Measurements from ENCODE around the gene MMP7.
"Not testable (repeated sequence)": the region's sequence is repeated elsewhere in the genome, so short reads cannot be mapped to it uniquely, and the experiment has no call there.

The MMP7 gene

DNA sequence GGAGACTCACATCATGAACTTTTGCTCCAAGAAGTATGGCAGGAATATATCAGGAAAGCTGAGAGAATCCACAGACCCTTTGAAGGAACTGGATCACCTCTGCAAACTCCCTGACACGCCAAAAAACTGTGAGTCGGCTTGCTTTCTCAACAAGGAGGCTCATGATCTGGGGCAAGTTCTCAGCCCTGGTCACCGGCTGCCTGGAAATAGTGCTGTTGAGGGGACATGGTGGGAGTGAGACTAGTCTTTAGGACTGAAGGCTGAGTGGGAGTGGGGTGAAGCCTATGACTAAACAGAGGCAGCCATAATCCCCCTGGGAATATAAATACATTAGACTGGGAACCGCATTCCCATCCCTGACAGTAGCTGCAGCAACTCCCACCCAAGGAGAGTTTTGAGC lies 8.4 kb upstream of the MMP7 start:
- no peak for DNase-seq (ENCODE audit: low read depth)

DNA sequence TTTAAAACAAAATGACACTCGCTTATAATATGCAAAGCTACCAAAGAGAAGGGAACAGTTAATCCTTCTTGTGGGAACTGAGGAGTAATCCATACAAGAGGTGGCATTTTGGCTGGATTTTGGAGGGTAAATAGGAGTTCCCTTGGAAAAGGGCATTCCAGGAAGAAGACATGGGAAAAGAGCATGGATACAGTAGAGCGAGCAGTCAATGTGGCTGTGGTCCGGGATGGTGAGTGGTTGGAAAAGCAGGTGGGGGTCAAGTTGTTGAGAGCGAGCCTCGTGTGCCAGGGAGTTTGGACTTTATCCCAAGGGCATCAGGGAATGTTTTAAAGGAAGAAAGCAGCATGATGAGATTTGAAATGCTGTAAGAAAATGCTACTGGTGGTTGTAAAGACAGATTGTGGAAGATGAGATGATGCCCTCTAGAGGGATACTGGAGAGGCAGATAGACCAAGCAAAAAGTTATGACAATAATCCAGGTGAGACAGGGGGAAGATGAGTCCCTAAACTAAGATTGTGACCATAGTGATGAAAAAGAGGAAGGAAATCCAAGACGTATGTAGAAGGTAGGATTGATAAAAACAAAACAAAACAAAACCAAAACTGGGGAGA lies 3.8 kb upstream of the MMP7 start:
- DNase-seq (ENCODE audit: low read depth), result no peak

- no peak for DNase-seq (ENCODE audit: low read depth)
These were observed 1.9 kb downstream of the MMP7 start for GRCh38 chr11:102528618-102529017.

DNA sequence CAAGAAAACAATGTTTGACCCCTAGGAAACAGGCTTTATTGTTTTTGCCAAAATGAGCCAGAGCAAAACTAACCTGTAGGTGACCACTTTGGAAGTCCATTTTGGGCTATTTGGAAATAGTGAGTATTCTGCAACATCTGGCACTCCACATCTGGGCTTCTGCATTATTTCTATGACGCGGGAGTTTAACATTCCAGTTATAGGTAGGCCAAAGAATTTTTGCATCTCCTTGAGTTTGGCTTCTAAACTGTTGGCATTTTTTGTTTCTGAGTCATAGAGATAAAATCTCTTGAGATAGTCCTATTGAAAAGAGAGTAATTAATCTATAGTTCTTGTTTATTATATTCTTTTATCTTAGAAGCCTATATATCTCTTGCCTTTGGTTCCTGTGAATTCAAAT lies 2.9 kb downstream of the MMP7 start:
- DNase-seq (ENCODE audit: low read depth), result no peak

DNA sequence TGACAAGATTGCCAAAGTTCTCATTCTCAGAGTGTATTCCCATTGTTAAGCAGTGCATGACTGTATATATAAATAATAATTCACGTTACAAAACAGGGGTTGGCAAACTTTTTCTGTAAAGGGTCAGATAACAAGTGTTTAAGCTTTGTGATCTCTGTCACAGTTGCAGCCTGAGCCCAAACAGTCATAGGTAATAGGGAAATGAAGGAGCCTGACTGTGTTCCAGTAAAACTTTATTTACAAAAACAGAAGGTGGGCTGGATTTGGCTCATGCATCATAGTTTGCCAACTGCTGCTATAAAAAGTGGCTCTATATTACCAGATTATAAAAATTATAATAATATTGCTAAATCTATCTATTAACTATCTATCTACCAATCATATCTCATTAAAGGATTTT lies 3.5 kb downstream of the MMP7 start:
- no peak for DNase-seq (ENCODE audit: low read depth)

DNA sequence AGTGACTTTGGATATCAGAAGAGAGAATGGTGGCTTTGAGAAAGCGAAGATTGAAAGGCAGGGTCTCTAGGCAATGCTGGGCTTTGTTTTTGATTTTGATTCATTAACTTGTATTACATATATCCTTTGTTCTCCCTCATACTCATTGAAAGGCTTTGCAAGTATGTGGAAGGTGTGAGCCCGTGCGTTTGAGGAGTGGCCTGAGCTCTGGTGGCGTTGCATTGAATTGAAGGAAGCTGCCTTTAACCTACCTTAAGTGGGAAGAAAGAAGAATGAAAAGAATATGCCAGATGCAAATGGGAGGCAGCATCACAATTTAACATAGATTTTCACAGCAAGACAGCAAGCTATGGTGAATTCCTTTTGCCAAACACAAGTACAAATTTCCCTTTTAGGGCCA lies 6.7 kb downstream of the MMP7 start:
- no peak for DNase-seq (ENCODE audit: low read depth)

- DNase-seq (ENCODE audit: low read depth), result no peak
These were observed 7.4 kb downstream of the MMP7 start for GRCh38 chr11:102523189-102523570.

DNA sequence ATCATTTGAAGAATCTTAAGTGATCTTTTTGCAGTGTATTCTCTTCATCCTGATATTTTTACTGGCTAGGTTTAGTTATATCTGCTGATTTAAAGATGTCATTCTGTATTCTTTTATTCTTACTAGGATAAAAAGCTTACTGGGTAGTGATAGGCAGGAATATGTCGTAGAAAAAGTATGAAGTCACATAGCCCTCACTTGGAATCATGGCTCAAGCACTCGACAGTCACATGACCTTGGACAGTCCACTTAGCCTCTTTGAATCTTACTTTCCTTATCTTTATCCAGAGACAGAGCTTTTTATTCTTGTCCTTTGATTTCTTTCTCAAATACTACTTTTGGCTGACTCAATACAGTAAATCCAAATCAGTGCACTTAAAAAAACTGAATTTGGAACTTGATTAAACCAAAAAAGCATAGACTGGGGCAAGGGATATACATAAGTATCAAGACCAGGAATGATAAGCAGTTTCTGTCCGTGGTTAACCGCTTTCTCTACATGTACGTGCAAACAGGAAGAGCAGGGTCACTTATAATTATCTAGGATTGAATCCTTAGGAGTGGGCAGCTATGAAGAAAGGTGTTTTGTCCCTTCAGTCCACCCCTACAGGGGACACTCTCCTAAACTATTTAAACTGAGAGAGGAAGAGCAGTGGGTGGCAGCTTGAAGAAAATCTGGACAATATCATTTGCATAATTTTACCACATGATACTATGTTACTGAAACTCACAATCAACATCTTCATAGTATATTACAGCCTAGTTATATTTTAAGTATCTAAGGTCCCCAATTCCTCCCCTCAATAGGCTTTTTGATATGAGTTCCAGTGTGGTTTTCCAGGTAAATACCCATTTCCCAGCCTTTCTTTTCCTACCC lies 8.0 kb downstream of the MMP7 start:
- DNase-seq (ENCODE audit: low read depth), result no peak

DNA sequence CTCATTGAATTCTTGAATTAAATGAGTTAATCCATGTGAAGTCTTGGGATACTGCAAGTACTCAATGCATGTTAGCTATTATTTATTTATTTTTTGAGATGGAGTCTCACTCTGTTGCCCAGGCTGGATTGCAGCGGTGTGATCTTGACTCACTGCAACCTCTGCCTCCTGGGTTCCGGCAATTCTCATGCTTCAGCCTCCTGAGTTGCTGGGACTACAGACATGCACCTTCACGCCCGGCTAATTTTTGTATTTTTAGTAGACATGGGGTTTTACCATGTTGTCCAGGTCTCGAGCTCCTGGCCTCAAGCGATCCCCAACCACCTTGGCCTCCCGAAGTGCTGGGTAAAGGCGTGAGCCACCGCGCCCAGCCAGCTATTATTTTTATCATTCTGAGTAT lies 9.4 kb downstream of the MMP7 start:
- no peak for DNase-seq (ENCODE audit: low read depth)

DNA sequence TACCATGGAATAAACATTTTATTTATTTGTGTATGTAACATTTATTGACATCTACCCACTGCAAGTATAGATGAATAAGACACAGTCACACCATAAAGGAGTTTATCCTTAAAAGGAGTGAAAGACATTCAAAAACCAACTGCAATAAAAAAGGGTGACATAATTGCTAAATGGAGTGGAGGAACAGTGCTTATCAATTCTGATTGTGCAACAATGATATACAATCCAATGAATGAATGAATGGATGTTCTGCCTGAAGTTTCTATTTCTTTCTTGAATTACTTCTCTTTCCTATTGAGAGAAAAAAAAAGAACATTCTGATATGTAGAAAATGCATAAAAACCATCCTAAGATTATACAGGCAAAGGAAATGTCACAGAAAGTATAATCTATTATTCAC lies 10.0 kb downstream of the MMP7 start:
- DNase-seq (ENCODE audit: low read depth), result no peak

DNA sequence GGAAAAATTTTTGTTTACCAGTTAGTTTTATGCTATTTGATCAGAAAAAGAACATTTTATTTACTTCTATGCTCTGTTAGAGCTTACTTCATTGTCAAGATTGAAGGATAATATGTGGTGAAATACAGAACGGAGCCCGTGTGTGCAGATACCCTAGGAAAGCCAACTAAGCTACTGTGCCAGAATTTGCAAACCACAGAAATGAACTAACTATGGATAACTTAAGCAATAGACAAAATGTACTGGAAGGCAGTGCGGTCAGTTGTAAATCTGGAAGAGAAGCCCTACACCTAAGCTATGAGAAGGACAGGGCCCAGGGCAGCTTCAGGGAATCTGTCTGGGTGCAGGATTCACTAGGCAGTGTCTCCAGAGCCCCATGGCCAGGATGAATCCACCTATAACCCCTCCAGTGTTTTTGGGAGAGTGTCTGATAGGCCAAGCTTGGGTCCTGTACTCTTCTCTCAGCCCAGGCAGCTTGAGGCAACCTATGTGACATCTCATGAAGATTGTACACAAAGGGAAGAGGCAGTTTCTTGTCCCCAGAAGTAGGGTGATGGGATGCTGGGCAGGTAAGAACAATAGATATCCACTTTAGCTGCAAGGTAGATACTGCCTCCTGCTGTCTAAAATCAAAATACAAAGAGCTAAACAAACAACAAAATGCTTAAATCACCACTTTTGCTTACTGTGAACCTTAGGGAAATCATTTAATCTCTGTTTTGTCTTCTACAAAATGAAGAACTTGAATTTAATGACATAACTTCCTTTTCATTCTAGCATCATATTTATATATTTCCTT lies 12.1 kb downstream of the MMP7 start:
- no peak for DNase-seq (ENCODE audit: low read depth)

DNA sequence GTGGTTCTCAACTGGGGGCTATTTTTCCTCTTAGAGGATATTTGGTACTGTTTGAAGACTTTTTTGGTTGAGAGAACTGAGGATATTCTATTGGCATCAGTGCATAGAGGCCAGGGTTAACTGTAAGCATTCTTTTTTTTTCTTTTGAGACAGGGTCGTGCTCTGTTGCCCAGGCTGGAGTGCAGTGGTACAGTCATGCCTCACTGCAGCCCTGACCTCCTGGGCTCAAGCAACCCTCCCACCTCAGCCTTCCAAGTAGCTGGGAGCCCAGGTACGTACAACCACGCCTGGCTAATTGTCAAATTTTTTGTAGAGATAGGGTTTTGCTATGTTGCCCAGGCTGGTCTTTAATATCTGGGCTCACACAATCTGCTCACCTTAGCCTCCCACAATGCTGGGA lies 12.9 kb downstream of the MMP7 start:
- DNase-seq (ENCODE audit: low read depth), result no peak

DNA sequence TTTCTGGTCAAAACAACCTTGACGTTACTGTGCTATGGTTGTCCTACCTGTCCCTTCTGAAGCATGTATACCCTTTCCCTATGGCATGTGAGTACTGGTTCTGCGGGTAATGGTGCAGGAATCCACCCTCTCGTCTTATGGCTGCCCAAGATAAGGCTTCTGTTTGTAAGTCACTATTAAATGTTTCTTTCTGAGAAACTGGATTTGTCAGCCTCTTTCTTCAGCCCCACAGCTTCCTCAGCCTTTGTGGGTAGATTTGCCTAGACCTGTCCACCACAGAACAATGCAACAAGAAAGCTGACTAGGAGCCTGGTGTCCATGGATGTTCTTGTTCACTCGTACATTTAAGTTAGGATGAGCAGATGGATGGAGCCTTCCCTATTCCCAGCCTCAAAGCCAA lies 14.4 kb downstream of the MMP7 start:
- DNase-seq (ENCODE audit: low read depth), result no peak

DNA sequence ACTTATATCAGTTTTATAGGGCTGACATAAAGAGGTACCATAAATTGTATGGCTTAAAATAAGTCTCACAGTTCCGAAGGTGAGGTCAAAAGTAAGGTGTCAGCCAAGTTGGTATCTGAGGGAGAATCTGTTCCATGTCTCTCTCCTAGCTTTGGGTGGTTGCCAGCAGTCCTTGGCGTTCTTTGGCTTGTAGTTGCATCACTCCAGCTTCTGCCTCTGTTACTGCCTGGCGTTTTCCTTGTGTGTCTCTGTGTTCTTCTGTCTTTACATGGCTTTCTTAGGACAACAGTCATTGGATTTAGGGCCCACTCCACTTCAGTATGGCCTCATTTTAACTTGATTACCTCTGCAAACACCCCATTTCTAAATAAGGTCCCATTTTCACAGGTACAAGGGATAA lies 16.7 kb downstream of the MMP7 start:
- DNase-seq (ENCODE audit: low read depth), result no peak

- no peak for DNase-seq (ENCODE audit: low read depth)
These were observed 20.0 kb downstream of the MMP7 start for GRCh38 chr11:102510439-102511135.

DNA sequence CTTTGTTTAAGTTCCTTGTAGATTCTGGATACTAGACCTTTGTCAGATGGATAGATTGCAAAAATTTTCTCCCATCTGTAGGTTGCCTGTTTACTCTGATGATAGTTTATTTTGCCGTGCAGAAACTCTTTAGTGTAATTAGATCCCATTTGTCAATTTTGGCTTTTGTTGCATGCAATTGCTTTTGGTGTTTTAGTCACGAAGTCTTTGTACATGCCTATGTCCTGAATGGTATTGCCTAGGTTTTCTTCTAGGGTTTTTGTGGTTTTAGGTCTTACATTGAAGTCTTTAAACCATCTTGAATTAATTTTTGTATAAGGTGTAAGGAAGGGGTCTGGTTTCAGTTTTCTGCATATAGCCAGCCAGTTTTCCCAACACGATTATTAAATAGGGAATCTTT lies 27.7 kb downstream of the MMP7 start:
- DNase-seq (ENCODE audit: low read depth), result not testable (repeated sequence)

- DNase-seq (ENCODE audit: low read depth), result no peak
These were observed 29.7 kb downstream of the MMP7 start for GRCh38 chr11:102500829-102501228.

- no peak for DNase-seq (ENCODE audit: low read depth)
These were observed 30.6 kb downstream of the MMP7 start for GRCh38 chr11:102499931-102500330.

GRCh38 chr11:102499151-102499550 lies 31.4 kb downstream of the MMP7 start:
- no peak for DNase-seq (ENCODE audit: low read depth)

DNA sequence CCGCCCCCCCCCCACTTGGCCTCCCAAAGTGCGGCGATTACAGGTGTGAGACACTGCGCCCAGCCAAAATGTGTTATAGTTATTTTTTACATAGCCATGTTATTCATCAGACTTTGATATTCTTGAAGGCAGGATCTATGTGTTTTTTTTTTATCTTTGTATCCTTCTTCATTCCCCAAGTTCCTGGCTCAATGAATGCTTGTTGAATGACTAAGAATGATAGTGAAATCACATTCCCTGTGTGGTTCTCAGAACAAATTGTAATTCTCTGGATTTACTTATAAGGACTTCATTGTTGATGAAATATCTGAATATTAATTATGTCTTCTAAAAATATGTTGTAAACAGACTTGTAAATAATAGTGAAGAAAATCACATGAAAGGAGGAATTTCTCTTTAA lies 33.5 kb downstream of the MMP7 start:
- no peak for DNase-seq (ENCODE audit: low read depth)

- DNase-seq (ENCODE audit: low read depth), result no peak
These were observed 35.1 kb downstream of the MMP7 start for GRCh38 chr11:102495161-102496042.
